GM06990 (cell line): ENCODE data around the gene ARMC7.
"Not testable (repeated sequence)": the region's sequence is repeated elsewhere in the genome, so short reads cannot be mapped to it uniquely, and the experiment has no call there.

Experiments used
- DNase-seq: peaks from one replicate; pipeline ENCODE4 v3.0.0-alpha.2; 2011; ENCODE audit not compliant: insufficient read length; ENCODE audit errors: extremely low read depth
- H3K27me3 ChIP-seq: replicated peaks from 2 replicates; pipeline ENCODE4 v1.6.0; 2011; ENCODE audit warnings: low read length; ENCODE audit not compliant: control insufficient read depth, insufficient read depth
- H3K36me3 ChIP-seq: 2 replicates; pipeline ENCODE4 v1.5.1; 2011; ENCODE audit warnings: low read length; ENCODE audit not compliant: control insufficient read depth, insufficient read depth
- H3K4me3 ChIP-seq: replicated peaks from 2 replicates; pipeline ENCODE4 v1.5.1; 2011; ENCODE audit warnings: low read depth, mild to moderate bottlenecking, control low read depth, low read length
- TF ChIP-seq, protein P1 (sequence below): IDR thresholded peaks from 2 replicates; pipeline ENCODE4 v1.5.1; 2011; ENCODE audit warnings: low read length, control low read depth, mild to moderate bottlenecking, inconsistent platforms; ENCODE audit not compliant: insufficient read depth, poor library complexity, severe bottlenecking

The ARMC7 gene

DNA sequence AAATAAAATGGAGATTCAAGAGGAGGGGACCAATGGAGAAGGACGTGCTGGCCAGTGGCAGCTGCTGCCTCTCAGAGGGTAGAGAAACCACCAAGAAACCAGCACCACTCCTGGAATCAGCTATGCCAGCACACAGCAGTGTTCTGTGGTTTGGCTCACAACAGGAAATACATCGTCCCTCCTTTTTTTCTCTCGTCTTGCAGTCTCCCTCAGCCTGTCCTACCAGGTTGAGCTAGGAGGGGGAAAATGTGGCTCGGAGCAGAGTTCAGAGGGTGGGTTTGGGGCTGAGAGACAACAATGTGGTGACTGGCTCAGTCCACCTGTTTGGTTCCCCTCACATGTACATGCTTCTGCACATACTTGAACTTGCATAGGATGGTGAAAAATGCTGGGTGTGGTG, 41.9 kb upstream of the ARMC7 start:
- H3K4me3 ChIP-seq = no peak overlapping the region
- peaks cover 7% of the 10 kb centered on the region for H3K36me3 ChIP-seq
- TF ChIP-seq, protein P1, sequence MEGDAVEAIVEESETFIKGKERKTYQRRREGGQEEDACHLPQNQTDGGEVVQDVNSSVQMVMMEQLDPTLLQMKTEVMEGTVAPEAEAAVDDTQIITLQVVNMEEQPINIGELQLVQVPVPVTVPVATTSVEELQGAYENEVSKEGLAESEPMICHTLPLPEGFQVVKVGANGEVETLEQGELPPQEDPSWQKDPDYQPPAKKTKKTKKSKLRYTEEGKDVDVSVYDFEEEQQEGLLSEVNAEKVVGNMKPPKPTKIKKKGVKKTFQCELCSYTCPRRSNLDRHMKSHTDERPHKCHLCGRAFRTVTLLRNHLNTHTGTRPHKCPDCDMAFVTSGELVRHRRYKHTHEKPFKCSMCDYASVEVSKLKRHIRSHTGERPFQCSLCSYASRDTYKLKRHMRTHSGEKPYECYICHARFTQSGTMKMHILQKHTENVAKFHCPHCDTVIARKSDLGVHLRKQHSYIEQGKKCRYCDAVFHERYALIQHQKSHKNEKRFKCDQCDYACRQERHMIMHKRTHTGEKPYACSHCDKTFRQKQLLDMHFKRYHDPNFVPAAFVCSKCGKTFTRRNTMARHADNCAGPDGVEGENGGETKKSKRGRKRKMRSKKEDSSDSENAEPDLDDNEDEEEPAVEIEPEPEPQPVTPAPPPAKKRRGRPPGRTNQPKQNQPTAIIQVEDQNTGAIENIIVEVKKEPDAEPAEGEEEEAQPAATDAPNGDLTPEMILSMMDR = no peak
- no peaks in the 10 kb centered on the region for H3K27me3 ChIP-seq
- DNase-seq = no peak

DNA sequence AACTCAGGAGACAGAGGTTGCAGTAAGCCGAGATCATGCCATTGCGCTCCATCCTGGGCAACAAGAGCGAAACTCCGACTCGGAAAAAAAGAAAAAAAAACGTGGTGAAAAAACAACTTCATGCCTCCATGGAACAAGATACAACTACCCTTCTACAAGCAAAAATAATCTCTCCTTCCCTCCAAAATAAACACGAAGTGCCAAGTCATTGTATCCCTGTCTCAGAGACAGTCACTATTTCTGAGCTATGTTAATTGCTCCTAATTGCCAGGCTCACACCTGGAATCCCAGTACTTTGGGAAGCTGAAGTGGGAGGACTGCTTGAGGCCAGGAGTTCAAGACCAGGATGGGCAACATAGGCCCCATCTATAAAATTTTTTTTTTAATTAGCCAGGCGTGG, 41.0 kb upstream of the ARMC7 start:
- H3K4me3 ChIP-seq = no peak overlapping the region
- peaks cover 7% of the 10 kb centered on the region for H3K36me3 ChIP-seq
- TF ChIP-seq, protein P1 = no peak
- no peak for DNase-seq
- H3K27me3 ChIP-seq = no peaks in the 10 kb centered on the region

DNA sequence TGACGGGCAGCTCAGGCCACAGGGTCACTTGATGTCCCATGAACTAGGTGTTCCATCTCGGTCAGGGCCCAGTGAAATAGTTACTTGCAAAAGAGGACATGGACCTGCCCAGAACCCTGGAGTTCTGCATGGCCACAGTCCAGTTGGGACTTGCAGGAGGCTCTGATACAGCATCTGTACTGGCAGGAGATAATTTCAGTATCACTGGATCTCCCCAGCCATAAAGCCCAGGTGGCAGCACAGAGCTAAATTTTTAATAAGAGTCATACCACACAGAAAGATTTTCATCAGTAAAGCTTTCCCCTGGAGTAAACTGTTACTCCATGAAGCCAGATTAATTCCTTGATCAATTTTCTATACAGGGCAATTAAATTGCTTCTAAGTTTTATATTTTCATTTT, 40.0 kb upstream of the ARMC7 start:
- no peaks in the 10 kb centered on the region for H3K27me3 ChIP-seq
- no peaks in the 10 kb centered on the region; the same call in 1 of the 2 replicates for H3K36me3 ChIP-seq
- TF ChIP-seq, protein P1 = peak; percentile 24
- H3K4me3 ChIP-seq = no peak overlapping the region
- no peak for DNase-seq

DNA sequence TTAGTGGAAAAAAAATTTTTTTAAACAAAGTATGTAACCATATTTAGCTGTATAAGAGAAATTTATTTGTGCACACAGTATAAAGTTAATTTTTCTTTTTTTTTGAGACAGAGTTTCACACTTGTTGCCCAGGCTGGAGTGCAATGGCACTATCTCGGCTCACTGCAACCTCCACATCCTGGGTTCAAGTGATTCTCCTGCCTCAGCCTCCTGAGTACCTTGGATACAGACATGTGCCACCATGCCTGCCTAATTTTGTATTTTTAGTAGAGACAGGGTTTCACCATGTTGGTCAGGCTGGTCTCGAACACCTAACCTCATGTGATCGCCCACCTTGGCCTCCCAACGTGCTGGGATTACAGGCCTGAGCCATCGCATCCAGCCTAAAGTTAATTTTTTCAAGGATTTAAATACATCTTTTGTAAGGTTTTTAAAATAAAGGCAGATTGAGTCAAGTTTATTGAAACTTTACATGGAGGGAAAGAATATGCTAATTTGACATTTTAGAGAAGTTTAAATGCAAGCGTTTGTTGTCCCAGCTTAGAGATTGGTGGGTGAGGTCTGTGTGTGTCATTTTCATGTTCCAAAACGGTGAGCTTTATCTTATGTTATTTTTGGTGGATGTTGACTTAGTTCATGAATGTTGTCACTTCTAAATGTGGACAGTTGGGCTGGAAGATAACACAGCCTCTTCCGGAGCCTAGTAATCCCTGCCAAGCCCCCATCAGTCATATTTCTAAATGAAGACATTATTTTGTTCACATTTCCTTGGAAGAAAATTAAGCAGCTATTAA, 38.1 kb upstream of the ARMC7 start:
- H3K36me3 ChIP-seq, H3K27me3 ChIP-seq, H3K4me3 ChIP-seq, DNase-seq: not testable (repeated sequence)

DNA sequence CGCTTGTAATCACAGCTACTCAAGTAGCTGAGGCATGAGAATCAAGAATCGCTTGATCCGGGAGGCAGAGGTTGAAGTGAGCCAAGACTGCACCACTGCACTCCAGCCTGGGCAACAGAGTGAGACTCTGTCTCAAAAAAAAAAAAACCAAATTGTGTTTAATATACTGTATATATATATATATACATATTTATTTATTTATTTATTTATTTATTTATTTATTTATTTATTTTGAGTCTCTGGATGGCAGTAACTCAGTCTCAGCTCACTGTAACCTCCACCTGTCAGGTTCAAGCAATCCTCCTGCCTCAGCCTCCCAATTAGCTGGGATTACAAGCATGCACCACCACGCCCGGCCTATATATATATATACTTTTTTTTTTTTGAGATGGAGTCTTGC, 36.9 kb upstream of the ARMC7 start:
- not testable (repeated sequence) for DNase-seq, H3K27me3 ChIP-seq, H3K36me3 ChIP-seq, H3K4me3 ChIP-seq

DNA sequence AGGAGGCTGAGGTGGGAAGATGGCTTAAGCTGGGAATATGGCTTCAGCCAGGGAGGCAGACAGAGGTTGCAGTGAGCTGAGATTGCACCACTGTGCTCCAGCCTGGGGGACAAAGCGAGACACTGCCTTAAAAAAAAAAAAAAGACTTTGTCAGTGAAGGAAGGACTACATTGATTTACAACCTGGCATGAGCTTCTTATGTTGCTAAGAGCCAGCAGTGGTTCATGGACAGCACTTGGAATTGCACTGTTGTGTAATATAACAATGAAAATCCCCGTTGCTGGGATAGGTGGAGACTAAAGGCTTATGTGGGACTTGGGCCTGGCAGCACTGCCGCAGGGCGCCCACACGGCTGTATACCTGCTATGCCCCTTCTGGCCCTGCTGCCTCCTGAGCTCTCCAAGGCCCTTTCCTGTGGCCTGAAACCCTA, 36.1 kb upstream of the ARMC7 start:
- no peak for DNase-seq
- no peaks in the 10 kb centered on the region for H3K36me3 ChIP-seq
- H3K27me3 ChIP-seq = no peaks in the 10 kb centered on the region
- H3K4me3 ChIP-seq = no peak overlapping the region
- TF ChIP-seq, protein P1 = no peak

DNA sequence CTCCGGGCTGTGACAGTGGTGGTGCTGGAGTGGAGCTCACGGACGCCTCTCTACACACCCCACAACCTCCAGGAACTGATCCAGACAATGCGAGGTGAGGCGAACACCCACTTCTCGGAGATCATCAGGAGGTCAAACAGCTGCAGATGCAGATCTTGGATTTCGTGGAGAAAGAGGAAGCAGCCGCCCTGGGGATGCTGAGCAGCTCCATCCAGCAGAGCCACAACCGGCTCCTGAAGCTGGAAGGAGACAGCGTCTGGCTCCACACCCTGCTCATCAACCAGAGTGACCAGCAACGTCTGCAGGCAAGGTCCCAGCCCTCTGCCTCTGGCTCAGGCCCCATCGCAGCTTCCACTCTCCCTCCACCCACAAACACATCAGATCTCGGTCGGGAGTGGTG, 35.2 kb upstream of the ARMC7 start:
- Histone ChIP-seq H3K4me3 (no peak overlapping the region), H3K27me3 (no peaks in the 10 kb centered on the region), H3K36me3 (no peaks in the 10 kb centered on the region)
- TF ChIP-seq, protein P1 = no peak
- DNase-seq = no peak
